NOMO-1 treated with DMSO at 0.1 percent for 48 hours (cell line): ENCODE data around the gene PPP2R1B.

Experiments
- DNase-seq: peaks from one replicate; lab custom pipeline; 2025; ENCODE audit not compliant: unreplicated experiment; lab: John Stamatoyannopoulos, UW

The PPP2R1B gene

DNA sequence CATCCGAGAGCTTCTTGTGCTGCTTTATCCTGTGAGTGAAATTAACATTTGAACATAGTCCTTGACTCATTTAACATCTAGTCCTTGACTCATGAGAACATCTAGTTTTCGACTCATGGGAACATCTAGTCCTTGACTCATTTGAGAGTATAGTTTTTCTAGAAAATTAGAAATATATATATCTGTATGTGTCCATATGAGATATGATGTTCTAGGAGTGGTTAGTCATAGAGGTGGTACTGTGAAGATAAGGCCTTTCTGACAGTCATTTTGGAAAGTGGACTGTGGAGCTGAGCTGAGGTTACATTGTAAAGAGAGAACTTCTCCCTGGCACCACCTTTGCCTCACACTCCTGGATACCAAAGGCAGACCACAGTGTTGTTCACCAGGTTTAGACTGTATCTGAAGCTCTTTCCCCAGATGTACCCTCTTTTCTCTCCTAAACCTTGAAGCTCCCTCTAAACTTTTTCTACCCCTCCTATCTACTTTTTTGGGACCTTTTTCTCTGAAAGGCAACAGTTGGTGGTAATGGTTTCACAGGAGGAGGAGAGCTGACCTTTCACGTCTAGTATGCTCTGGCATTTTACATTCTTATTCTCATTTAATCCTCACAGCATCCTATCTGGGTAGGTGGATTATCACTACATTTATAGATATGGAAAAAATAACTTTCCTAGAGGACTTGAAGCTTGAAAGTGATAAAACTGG, 67.2 kb downstream of the PPP2R1B start:
- DNase-seq = no peak

DNA sequence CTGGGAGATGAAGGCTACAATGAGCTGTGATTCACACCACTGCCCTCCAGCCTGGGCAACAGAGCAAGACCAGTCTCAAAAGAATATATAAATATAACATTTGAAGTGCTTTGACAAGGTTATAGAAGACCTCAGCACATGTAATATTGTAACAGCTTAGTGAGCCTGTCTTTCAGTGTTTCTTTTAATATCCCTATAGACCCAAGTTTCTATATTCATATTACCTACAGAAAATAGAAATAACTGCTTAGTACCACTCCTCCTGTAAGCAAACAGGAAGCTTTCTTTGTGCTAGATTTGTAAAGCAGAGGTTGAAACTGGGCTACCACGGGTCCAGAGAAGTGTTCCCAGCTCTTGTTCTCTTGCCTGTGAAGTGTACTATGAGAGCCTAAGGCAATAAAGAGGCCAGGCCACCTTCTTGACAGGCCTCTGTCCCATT, 68.2 kb downstream of the PPP2R1B start:
- DNase-seq = no peak

DNA sequence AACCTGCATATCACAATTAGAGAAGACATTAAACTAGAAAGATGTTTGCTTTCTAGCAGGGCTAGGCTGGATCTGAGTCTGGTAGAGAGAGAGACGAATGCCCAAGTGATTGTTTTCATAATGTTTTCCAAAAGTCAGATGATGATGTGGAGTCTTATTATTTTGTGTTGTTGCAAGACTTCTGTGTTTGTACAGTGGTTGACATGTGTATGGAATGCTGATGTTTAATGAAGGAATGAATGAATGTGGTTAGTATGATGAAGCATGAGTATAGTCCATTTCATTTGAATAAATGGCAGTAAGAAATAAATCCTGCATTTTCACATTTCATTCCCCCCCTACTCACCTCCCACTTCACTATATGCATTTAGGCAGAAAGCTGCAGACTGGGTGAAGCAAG, 69.6 kb downstream of the PPP2R1B start:
- DNase-seq = no peak

GRCh38 chr11:111694851-111695250, 71.3 kb downstream of the PPP2R1B start:
- peak; percentile 67 for DNase-seq

DNA sequence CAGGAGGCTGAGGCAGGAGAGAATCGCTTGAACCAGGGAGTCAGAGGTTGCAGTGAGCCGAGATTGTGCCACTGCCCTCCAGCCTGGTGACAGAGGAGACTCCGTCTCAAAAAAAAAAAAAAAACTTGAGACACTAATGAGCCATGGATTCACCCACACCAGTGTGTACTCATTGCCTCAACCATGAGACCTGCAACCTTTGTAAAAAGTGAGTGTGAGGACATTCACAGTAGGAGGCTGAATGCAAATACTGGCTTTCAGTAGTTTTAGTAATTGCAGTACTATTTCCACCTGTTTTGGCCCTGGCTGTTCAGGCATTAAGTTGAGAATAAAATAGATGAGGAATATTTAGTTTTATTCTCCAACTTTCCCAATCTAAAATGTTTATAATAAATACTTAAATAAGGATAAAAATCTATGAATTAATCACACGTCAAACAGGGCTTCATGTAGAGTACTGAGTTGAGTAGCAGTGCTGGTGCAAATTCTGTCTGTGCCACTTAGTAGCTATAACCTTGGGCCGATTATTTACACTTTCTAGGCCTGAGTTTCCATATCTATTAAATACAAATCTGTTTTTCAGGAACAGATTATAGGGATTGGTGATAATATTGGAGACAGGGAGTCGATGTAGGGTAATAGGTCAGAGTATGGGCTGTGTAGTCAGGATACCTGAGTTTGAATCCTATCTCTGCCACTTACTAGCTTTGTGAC, 72.8 kb downstream of the PPP2R1B start:
- DNase-seq = no peak

GRCh38 chr11:111691741-111692140, 74.4 kb downstream of the PPP2R1B start:
- no peak for DNase-seq

GRCh38 chr11:111691176-111691575, 75.0 kb downstream of the PPP2R1B start:
- DNase-seq = no peak

- DNase-seq = no peak
Measured at GRCh38 chr11:111688013-111688412, 78.2 kb downstream of the PPP2R1B start.

DNA sequence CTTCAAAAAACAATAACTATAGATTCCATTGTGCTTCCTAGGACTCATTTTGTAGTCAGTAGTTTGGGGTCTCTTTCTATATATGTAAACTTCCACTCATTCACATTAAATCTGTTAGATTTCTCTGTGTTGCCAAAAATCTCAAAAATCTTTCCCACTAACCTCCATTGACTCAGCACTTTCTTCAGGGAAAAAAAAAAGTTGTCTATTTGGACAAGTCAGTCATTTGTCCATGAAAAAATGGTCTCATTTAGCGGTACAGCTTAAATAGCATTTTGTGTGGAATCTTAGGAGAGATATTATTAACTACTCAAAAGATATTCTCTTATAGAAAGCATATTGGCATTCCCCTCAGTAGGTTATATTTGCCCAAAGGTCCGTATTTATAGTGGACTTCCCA, 81.9 kb downstream of the PPP2R1B start:
- DNase-seq = no peak

- DNase-seq = no peak
Measured at GRCh38 chr11:111683806-111684205, 82.4 kb downstream of the PPP2R1B start.

DNA sequence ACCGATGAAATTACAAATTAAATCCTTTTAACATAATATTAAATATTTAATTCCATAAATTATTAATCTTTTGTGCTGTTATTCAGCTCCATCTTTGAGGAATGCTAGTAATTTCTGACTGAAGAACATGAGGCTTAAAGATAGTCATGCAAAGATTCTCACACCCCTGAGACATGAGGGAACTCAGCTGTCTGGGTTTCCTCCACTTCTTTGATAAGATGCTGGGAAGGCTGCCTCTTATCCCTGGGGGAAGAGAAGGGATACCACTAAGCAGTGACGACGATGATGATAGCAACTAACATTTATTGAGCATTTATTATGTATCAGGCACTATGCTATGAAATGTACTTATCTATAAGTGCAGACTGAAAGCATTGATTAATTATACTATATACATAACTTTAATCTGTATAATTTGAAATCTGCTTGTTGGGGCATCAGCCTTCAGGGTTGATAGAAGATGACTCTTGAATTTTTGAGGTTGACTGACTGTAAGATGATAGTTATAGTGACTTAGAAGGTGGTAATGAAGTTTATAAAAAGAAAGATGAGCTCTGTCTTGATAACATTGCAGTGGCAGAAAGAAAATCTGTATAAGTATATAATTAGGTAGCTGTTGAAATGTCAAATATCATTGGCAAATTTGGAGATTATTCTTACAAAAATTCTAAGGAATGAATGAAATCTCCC, 85.6 kb downstream of the PPP2R1B start:
- DNase-seq = no peak
